Progenitor cell of endocrine pancreas (in vitro differentiated cells): ENCODE measurements around the gene SDF4. TPM values are rescaled to one million over a fixed set of nuclear protein-coding genes. Genes with fewer than 3 reads are reported as not detected.

Experiments used
- DNase-seq: peaks from one replicate; pipeline ENCODE4 v3.0.0; 2021; ENCODE audit warnings: low spot score; ENCODE audit not compliant: unreplicated experiment
- H3K27ac Mint-ChIP-seq: 2 replicates; pipeline ENCODE4 v1.8.0; 2021; ENCODE audit warnings: mild to moderate bottlenecking, moderate library complexity, mixed read lengths
- H3K27me3 Mint-ChIP-seq: 2 replicates; pipeline ENCODE4 v1.8.0; 2021; ENCODE audit warnings: mixed read lengths
- H3K36me3 Mint-ChIP-seq: 2 replicates; pipeline ENCODE4 v1.8.0; 2022; ENCODE audit warnings: mixed read lengths; ENCODE audit not compliant: insufficient read depth
- H3K4me1 Mint-ChIP-seq: 2 replicates; pipeline ENCODE4 v1.8.0; 2021; ENCODE audit warnings: low read depth, mixed read lengths
- H3K4me3 Mint-ChIP-seq: 2 replicates; pipeline ENCODE4 v1.8.0; 2021; ENCODE audit warnings: low read depth, mild to moderate bottlenecking, moderate library complexity, mixed read lengths
- H3K9me3 Mint-ChIP-seq: 2 replicates; pipeline ENCODE4 v1.8.0; 2021; ENCODE audit warnings: low read depth, mixed read lengths
- CTCF ChIP-seq: fragments of 200-600 bp; sonication (generic); IDR thresholded peaks from one replicate; pipeline ENCODE4 v1.5.0; 2021; ENCODE audit warnings: antibody characterized with exemption, mild to moderate bottlenecking; ENCODE audit not compliant: unreplicated experiment
- total RNA-seq: library from RNA; stranded (reverse); gene quantifications from 2 replicates; pipeline ENCODE4 v1.2.1, GENCODE V29; 2021

SDF4 gene
- total RNA-seq, 1 donor from 2014 or later: 107 TPM

GRCh38 chr1:1181129-1181937 is 50.5 kb downstream of the SDF4 start:
- peaks cover 3% of the 10 kb centered on the region for H3K36me3 Mint-ChIP-seq
- H3K27ac Mint-ChIP-seq: no peak overlapping the region
- H3K4me1 Mint-ChIP-seq: peaks cover 2% of the 10 kb centered on the region
- no peak for DNase-seq
- peaks cover 4% of the 10 kb centered on the region for H3K27me3 Mint-ChIP-seq
- no peaks in the 10 kb centered on the region for H3K9me3 Mint-ChIP-seq
- TF ChIP-seq CTCF: no peak
- H3K4me3 Mint-ChIP-seq: no peak overlapping the region

GRCh38 chr1:1179983-1180861 is 51.6 kb downstream of the SDF4 start:
- DNase-seq: no peak
- peaks cover 4% of the 10 kb centered on the region for H3K27me3 Mint-ChIP-seq
- no peak overlapping the region for H3K4me3 Mint-ChIP-seq
- peaks cover 2% of the 10 kb centered on the region for H3K4me1 Mint-ChIP-seq
- H3K27ac Mint-ChIP-seq: no peak overlapping the region
- H3K9me3 Mint-ChIP-seq: no peaks in the 10 kb centered on the region
- H3K36me3 Mint-ChIP-seq: peaks cover 3% of the 10 kb centered on the region
- TF ChIP-seq CTCF: no peak

GRCh38 chr1:1179346-1179982 is 52.3 kb downstream of the SDF4 start:
- Mint-ChIP-seq H3K4me3 (no peak overlapping the region), H3K9me3 (no peaks in the 10 kb centered on the region), H3K36me3 (peaks cover 4% of the 10 kb centered on the region), H3K4me1 (peaks cover 2% of the 10 kb centered on the region), H3K27me3 (peaks cover 4% of the 10 kb centered on the region), H3K27ac (no peak overlapping the region)
- no peak for TF ChIP-seq CTCF
- no peak for DNase-seq

- Mint-ChIP-seq H3K27ac (no peak overlapping the region), H3K9me3 (no peaks in the 10 kb centered on the region), H3K36me3 (peaks cover 4% of the 10 kb centered on the region), H3K27me3 (peaks cover 4% of the 10 kb centered on the region), H3K4me1 (peaks cover 2% of the 10 kb centered on the region), H3K4me3 (no peak overlapping the region)
- TF ChIP-seq CTCF: no peak
- DNase-seq: no peak
Measured at GRCh38 chr1:1178794-1179331, 52.9 kb downstream of the SDF4 start.
